NCI-H748 treated with DMSO at 0.1 percent for 48 hours (cell line): ENCODE data around the gene ZNF565.
"Not testable (repeated sequence)": the region's sequence is repeated elsewhere in the genome, so short reads cannot be mapped to it uniquely, and the experiment has no call there.

ENCODE experiments used
- DNase-seq: peaks from one replicate; lab custom pipeline; 2025; lab: John Stamatoyannopoulos, UW

Gene ZNF565

GRCh38 chr19:36150586-36150985, 63.9 kb downstream of the ZNF565 start:
- DNase-seq = no peak

- no peak for DNase-seq
These were observed 64.6 kb downstream of the ZNF565 start for GRCh38 chr19:36149673-36150406.

- DNase-seq = no peak
These were observed 69.8 kb downstream of the ZNF565 start for GRCh38 chr19:36144624-36145023.

GRCh38 chr19:36142496-36142895, 72.0 kb downstream of the ZNF565 start:
- DNase-seq = no peak

- DNase-seq = no peak
These were observed 72.4 kb downstream of the ZNF565 start for GRCh38 chr19:36142046-36142445.

- peak; percentile 91 for DNase-seq
These were observed 73.2 kb downstream of the ZNF565 start for GRCh38 chr19:36141039-36141927.

GRCh38 chr19:36140304-36141038, 74.0 kb downstream of the ZNF565 start:
- peak; percentile 88 for DNase-seq

- DNase-seq = peak; percentile 95
These were observed 74.8 kb downstream of the ZNF565 start, which contains the start of gene CAPNS1 for GRCh38 chr19:36139473-36140303. Gene CAPNS1, plus strand, starts transcription at chr19:36140066. Its CDS starts 946 bp downstream, at chr19:36141012.

- no peak for DNase-seq
These were observed 75.4 kb downstream of the ZNF565 start for GRCh38 chr19:36139120-36139472.

GRCh38 chr19:36136964-36137686, 77.3 kb downstream of the ZNF565 start:
- DNase-seq = no peak

- not testable (repeated sequence) for DNase-seq
These were observed 79.6 kb downstream of the ZNF565 start for GRCh38 chr19:36134867-36135266.
